DOHH2 (cell line): Measurements from ENCODE around the gene PAPPA.

Experiments used
- EZH2phosphoT487 ChIP-seq: fragments of 200-600 bp; sonication (generic); IDR thresholded peaks from 2 replicates; pipeline ENCODE4 v1.6.1; 2017; ENCODE audit warnings: borderline replicate concordance, mild to moderate bottlenecking, antibody characterized with exemption, low read length, moderate library complexity, mixed read lengths
- TF ChIP-seq, protein P1 (sequence below): fragments of 200-600 bp; sonication (generic); IDR thresholded peaks from one replicate; pipeline ENCODE4 v1.5.1; 2014; ENCODE audit warnings: antibody characterized with exemption, mild to moderate bottlenecking, low read depth, low read length; ENCODE audit not compliant: poor library complexity, severe bottlenecking

DNA sequence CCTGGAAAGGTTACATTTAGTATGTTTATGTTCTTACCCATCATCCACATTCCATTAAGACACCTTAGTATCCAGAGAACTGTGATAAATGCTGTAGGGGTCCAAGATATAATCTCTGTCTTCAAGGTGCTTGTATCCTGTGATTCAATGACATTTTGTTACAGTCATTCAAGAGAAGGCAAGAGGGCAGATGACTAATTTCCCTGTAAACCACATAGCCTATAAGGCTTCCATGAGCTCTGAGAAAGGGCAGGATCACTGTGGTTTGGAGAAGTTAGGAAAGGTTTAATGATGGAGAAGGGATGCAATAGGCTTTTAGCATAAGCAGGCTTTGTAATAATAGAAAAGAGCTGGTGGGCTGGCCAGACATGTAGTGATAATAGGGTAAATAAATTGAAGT, 40.0 kb downstream of the PAPPA start:
- TF ChIP-seq, protein P1, sequence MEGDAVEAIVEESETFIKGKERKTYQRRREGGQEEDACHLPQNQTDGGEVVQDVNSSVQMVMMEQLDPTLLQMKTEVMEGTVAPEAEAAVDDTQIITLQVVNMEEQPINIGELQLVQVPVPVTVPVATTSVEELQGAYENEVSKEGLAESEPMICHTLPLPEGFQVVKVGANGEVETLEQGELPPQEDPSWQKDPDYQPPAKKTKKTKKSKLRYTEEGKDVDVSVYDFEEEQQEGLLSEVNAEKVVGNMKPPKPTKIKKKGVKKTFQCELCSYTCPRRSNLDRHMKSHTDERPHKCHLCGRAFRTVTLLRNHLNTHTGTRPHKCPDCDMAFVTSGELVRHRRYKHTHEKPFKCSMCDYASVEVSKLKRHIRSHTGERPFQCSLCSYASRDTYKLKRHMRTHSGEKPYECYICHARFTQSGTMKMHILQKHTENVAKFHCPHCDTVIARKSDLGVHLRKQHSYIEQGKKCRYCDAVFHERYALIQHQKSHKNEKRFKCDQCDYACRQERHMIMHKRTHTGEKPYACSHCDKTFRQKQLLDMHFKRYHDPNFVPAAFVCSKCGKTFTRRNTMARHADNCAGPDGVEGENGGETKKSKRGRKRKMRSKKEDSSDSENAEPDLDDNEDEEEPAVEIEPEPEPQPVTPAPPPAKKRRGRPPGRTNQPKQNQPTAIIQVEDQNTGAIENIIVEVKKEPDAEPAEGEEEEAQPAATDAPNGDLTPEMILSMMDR: no peak
- TF ChIP-seq EZH2phosphoT487: no peak
